GM21367 (cell line): ENCODE data around the gene TAF1C.
"Not testable (repeated sequence)": the region's sequence is repeated elsewhere in the genome, so short reads cannot be mapped to it uniquely, and the experiment has no call there.

Experiments used
- ATAC-seq: cut with Tn5 transposase; IDR thresholded peaks from one replicate; pipeline ENCODE4 v1.9.1; 2021; ENCODE audit not compliant: unreplicated experiment

The TAF1C gene

DNA sequence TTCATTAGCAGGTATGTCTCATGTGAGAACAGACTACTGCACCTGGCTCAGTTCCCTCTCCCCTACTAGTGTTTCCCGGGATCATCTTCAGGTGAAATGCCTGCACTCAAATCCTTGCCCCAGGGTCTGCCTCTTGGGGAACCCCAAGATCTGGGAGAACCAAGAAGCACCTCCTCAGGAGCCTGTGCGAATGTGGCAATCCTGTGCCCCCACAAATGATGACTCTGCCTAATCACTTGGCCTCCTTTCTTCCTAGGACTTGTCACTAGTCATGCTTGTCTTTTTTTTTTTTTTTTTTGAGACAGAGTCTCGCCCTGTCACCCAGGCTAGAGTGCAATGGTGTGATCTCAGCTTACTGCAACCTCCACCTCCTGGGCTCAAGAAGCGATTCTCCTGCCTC lies 25.8 kb upstream of the TAF1C start:
- ATAC-seq, result no peak

DNA sequence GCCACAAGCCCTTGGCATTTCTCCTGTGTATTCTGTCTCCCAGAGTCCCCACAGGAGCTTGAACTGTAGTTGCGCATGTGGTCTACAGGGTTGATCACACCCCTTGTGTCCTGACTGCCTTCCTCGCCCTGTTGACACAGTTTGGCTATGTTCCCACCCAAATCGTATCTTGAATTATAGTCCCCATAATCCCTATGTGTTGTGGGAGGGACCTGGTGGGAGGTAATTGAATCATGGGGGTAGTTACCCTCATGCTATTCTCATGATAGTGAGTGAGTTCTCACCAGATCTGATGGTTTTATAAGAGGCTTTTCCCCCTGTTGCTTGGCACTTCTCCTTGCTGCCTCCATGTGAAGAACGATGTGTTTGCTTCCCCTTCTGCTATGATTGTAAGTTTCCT lies 25.3 kb upstream of the TAF1C start:
- no peak for ATAC-seq

DNA sequence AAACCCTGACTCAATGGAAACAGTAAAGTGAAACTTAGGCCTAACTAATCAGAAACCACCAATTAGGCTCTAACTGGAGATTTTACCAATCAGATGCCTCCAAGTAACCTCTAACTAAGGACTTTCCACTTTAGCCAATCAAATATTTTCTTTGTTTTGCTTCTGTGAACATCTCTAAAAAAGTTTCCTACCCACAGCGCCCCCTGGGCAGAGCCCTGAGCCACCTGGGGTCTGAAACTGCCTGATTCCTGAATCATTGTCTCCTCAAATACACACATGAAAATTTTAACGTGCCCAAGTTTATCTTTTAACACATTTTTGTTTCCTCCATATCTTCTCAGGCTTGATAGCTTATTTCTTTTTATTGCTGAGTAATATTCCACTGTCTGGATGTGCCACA lies 23.1 kb upstream of the TAF1C start:
- ATAC-seq, result no peak

DNA sequence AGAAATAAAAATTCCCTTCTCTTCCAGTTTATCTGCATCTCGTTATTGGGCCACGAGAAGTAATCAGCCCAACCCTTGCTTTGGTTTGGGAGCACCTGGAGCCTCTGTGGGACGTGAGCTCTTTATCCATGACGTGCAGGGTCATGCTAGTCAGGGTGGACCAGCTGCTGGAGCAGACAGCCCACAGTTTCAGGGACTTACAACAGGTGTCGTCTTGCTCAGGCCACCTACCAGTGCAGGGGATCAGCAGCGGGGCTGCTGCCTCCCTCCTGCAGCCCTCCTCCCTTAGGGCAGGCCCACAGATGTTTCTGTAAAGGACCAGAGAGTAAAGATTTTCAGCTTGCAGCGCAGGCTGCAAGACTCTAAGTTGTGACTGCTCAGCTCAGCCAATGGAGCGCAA lies 21.0 kb upstream of the TAF1C start:
- ATAC-seq, result no peak

DNA sequence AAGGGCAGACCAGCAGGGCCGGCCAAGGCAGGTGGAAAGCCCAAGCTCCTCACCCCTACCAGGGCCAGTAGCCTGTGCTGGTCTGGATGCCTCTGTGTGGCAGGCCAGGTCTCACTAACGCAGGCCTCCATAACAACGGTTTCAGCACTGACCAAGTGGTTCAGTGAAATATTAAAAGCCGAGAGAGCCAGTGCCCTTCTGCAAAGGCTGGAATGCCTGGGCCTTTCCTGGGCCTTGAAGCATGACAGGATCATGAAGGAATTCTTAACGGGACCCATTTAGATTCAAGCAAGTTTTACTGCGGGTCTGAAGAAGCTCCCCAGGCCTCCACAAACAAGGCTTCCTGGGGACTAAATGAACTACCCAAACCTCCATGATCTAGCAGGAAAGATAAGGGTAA lies 20.4 kb upstream of the TAF1C start:
- ATAC-seq, result no peak

DNA sequence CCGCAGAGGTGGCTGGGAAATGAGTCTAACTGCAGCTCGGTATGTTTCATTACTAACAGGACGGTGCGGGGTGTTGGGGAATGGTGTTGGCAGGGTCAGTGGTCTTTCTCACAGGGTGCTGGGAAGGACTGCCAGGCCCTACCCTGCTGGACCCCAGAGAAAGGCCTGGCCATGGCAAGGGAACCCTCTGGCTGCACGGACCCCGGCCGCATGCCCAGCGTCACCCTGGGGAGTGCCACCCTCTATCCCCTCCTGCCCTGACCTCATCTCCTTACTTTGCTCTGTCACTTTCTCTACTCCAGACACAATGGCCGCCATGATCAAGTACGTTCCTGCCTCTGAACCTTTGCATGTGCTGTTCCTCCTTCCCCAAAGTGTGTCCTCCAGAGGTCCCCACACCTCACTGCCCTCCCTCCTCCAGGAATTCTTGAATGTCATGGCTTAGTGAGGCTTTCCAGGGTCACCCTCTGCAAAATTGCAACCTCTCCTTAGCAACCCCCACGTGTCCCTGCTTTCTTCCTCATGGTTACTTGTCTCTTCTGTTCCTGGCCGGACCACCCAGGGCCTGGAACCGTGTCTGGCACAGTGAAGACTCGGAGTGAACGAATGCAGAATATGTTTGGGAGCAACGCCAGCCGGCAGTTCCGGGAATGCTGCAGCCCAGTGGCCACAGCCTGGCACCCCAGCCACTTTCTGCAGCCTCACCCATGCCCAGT lies 19.3 kb upstream of the TAF1C start:
- no peak for ATAC-seq

DNA sequence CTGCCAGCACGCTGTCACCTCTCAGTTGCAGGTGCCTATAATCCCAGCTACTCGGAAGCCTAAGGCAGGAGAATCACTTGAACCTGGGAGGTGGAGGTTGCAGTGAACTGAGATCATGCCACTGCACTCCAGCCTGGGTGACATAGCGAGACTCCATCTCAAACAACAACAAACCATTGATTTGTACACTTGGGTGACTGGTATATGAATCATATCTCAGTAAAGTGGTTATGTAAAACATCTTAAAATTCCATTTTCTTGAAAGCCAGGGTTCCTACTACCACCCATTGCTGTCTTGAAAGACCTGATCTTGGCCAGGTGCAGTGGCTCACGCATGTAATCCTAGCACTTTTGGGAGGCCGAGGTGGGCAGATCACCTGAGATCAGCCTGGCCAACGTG lies 18.3 kb upstream of the TAF1C start:
- not testable (repeated sequence) for ATAC-seq

DNA sequence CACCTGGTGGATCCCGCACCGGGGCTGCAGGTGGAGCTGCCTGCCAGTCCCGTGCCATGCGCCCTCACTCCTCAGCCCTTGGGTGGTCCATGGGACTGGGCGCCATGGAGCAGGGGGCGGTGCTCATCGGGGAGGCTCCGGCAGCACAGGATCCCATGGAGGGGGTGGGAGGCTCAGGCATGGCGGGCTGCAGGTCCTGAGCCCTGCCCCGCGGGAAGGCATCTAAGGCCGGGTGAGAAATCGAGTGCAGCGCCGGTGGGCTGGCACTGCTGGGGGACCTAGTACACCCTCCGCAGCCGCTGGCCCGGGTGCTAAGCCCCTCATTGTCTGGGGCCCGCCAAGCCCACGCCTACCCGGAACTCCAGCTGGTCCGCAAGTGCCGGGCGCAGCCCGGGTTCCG lies 17.7 kb upstream of the TAF1C start:
- not testable (repeated sequence) for ATAC-seq

DNA sequence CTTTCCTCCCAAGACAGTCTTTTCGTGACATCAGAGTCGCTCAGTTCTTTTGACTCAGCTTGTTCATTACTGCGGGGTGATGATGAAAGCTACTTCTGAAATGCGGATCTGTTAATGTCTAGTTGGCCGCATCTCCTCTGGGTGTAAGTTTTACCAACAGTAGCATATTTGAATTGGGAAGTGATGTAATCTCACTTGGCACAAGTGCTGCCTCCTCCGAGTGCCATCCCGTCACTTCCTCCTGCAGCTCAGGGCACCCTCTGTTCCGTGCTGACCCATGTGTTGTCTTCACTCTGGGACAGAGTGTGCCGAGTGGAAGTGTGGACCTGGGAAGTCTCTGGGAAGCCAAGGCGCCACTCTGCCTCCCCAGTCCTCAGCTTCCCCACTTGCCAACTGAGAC lies 13.0 kb upstream of the TAF1C start:
- no peak for ATAC-seq

DNA sequence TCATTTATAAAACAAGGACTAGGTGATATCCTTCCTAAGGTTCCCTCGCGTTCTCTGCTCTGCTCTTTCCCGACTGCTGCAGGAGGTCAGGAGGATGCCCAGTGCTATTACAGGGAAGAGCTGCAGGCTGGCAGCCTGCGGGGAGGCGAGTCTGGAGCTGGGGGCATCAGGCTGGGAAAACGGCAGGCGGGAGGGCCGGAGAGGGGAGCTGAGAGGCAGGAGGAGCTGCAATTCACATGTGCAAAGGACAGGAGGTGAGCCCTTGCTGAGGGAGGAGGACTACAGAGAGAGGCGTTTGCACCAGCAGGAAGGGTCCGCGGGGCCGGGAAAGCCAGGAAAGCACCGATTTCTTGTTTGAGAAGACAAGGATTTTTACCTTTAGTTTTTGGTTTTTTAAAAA lies 12.2 kb upstream of the TAF1C start:
- ATAC-seq, result no peak

DNA sequence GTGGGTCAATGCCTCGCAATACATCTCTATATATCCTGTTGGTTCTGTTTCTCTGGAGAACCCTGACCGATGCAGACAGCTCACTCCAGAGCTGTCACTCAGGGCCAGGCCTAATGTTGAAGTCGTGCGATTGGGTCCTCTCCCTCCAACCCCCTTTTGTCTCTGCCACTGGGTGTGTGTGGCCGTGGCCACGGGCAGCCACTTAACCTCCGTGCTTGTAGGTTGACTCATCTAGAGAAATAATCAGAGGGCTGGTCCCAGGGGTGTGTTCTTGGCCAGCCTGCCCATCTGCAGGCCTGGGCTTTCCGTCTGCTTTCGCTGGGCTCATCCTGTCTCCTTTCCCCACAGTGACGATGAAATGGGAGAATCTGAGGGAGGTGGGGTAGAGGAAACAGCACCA lies 11.5 kb upstream of the TAF1C start:
- no peak for ATAC-seq

DNA sequence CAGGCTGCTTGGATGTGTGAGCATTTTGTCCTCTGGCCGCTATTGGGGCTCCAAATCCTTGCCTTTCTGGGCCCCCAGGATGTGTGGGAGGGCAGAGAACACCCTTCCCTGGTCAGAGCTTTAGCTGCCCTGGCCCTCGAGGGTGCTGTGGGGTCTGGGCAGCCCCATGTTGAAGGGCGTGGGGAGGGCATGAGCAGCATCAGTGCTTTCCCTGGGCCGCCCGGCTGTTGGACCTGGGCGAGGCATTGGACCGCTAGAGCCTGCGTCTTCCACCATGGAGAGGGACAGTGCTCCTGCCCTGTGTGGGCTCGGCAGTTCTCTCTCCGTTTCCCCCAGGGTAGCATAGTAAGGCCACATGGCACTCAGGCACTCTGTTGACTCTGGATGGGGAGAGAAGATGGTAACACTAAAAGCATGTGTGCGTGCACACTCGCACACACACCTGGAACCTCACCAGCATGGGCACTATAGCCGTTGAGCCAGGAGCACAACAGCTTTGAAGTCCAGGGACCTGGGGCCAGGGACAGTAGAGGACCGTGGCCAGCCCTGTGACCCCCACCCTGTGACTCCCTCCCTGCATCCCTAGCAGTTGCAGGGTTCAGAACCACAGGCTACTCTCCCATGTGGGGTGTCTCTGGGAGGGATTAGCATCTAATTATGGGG lies 10.7 kb upstream of the TAF1C start:
- no peak for ATAC-seq

DNA sequence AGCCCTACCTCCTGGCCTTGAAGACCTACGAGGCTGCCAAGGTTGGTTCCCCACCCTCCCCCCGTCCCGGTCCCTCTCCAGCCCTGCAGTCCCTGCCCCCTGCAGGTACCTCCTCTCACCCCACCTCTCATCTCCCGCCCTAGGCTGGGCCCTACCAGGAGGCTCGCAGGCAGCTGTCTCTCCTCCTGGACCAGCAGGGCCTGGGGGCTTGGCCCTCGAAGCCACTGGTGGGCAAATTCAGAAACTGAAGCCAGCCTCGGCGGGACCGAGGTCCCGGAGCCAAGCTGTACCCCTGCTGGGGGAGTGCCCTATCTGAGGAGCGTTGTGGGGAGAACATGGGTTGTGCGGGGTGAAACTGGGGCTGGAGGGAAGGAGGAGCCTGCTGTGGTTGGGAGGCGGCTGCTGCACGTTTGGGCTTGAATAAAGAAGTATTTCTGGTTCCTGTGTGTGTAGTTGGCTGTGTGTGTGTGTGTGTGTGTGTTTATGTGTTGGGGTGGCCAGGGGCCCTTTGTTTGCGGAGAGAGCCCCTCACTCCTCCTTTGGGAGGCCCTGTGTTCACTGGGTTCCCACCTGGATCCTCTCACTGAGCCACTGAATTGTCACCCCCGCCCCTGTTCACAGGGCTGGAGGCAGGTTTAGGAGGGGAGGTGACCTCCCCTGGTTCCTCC lies 10.0 kb upstream of the TAF1C start:
- ATAC-seq, result no peak

DNA sequence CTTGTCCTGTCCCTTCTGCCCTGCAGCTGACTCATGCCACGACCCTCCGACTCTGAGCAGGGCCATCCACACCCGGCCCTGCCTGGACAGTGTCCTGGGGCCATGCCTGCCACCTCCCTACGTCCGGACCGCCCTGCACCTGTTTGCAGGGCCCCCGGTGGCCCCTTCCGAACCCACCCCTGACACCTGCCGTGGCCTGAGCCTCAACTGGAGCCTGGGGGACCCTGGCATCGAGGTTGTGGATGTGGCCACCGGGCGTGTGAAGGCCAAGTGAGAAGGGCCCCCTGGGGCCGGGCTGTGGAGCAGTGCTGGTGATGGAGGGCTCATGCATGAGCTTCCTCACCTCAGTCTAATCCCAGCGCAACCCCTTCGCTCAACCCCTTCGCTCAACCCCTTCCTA lies 9.2 kb upstream of the TAF1C start:
- no peak for ATAC-seq

DNA sequence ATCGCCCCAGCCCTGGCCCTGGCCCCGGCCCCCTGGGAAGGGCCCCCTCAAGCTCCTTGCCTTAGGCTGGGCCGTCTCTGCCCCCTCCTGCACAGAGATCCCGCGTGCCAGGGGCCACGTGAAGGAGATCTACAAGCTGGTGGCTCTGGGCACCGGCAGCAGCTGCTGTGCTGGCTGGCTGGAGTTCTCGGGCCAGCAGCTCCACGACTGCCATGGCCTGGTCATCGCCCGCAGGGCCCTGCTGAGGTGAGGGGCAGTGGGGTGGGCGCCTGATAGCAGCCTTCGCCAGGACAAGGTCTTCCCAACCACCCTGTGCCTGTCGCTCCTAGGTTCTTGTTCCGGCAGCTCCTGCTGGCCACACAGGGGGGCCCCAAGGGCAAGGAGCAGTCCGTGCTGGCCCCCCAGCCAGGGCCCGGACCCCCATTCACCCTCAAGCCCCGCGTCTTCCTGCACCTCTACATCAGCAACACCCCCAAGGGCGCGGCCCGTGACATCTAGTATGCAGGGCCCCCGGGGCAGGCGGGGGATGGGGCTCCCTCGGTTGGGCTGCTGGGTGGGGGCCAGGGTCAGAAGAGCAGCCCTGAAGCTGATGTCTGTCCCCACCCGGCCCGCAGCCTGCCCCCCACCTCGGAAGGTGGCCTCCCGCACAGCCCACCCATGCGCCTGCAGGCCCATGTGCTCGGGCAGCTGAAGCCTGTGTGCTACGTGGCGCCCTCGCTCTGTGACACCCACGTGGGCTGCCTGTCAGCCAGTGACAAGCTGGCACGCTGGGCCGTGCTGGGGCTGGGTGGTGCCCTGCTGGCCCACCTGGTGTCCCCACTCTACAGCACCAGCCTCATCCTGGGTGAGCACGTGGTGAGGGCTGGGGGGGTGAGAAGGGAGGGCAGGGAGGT lies 8.6 kb upstream of the TAF1C start:
- no peak for ATAC-seq

DNA sequence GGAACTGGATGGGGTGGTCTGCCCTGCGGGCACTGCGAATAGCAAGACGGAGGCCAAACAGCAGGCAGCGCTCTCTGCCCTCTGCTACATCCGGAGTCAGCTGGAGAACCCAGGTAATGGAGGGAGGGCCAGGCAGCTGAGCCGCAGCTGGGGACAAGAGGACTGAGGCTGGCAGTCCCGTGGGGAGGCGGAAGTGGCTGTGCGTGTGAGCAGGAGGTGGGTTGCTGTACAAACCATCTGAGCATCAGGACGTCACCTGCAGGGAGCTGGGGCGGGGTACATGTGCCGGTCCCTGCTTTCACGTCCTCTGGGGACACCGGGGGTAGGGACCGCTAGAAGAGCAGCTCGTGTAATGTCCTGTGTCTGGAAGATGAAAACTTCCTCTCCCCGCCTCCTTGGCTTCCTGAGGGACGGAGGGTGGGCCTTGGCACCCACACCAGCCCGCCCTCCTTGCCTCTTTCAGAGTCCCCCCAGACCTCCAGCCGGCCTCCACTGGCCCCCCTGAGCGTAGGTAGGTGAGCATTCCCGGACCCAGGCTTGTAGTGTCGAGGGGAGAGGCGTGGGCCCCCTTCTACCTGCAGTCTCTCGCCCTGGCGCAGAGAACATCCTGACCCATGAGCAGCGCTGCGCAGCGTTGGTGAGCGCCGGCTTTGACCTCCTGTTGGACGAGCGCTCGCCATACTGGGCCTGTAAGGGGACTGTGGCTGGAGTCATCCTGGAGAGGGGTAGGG lies 7.8 kb upstream of the TAF1C start:
- ATAC-seq, result no peak

DNA sequence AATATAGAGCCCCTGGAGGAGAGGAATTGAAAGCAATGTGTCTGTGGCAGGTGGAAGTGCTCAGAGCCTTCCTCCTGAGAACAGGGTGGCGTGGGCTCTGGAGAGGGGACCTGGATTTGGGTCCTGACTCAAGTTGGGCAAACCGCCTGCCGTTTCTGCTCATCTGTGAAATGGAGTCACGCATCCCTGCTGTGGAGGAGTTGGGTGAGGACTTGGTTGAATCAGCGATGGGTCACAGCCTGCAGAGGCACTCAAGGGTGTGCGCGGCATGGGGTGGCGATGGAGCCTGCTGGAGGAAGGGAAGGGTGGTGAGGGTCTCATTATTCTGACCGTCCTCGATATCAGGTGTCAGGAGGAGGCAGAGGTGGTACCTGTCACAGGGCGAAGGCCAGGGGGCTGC lies 7.2 kb upstream of the TAF1C start:
- no peak for ATAC-seq

DNA sequence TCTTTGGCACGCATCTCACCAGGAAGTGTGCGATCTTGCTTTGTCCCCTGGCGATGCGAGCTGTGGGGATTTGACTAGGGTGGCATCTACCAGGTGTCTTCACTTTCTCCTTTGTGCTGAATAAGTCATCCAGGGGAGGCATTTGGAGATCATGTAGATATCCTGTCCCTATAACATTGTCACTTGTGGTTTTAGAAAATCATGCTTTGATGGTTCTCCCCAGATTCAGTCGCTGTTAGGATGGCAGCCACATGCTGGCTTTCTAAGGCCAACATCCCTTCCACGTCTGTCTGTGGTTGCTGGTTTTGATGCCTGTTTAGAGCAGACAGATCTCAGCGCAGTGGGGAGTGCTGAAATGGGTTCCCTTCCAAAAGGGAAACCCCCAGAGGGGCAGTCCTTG lies 6.6 kb upstream of the TAF1C start:
- ATAC-seq, result no peak

DNA sequence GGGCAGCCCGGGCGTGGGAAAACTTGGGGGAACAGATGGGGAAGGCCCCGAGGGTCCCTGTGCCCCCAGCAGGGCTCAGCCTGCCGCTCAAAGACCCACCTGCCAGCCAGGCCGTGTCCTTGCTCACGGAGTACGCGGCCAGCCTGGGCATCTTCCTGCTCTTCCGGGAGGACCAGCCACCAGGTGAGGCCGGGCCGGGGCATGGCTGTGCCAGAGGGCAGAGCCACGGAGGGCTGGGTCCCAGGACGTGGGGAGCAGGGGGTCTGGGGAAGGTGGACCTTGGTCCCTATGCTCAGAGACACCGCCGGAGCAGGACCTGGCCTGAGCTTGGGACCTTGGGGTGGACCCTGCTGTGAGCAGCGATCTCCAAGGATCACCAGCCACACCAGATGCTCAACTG lies 4.6 kb upstream of the TAF1C start:
- ATAC-seq, result no peak

DNA sequence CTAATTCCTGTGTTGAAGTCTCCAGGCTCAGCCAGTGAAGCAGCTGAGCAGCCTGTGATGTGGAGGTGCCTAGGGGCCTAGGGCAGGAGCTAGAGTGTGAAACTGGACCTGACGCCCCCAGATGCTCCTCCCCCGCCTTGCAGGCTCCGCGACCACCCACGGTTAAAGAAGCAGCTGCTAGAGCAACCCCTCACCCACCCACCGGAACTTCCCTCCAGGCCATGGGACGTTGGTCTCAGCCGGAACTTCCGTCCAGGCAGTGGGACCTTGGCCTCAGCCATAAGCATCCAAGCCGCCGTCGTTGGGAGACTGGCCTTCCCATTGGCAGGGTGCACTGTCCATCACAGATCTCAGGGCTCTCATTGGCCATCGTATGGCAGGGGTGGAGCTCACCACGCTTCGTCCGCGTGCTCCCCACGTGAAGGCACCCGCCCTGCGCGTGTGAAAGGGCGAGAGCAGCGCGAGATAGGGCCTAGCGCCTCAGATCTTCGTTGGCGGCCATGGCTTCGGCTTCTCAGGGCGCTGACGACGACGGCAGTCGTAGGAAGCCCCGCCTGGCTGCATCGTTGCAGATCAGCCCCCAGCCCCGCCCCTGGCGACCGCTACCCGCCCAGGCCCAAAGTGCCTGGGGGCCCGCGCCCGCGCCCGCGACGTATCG lies 4.0 kb upstream of the TAF1C start, which contains the start of gene ADAD2:
TSS of gene ADAD2 (plus strand) at position 427 of the 658 bp plus-strand sequence. CDS start at position 501, 74 bp downstream.
- ATAC-seq, result no peak
